GM12892 (cell line): ENCODE data around the gene NCR1.

Source experiments
- DNase-seq: peaks from one replicate; pipeline ENCODE4 v3.0.0; 2011; ENCODE audit not compliant: insufficient read length
- FAIRE-seq: peaks from 2 replicates; lab custom pipeline; 2011; peaks lifted over from hg19 to GRCh38; lab: Jason Lieb, UNC
- POLR2A ChIP-seq: IDR thresholded peaks from 2 replicates; pipeline ENCODE4 v1.6.1; 2011; ENCODE audit warnings: low read depth, low read length, control low read depth
- POLR2AphosphoS5 ChIP-seq: IDR thresholded peaks from 2 replicates; pipeline ENCODE4 v1.6.1; 2011; ENCODE audit warnings: low read depth, low read length, control low read depth
- TAF1 ChIP-seq: IDR thresholded peaks from 2 replicates; pipeline ENCODE4 v1.6.1; 2011; ENCODE audit warnings: low read depth, mild to moderate bottlenecking, control low read depth, low read length, borderline replicate concordance

The NCR1 gene

DNA sequence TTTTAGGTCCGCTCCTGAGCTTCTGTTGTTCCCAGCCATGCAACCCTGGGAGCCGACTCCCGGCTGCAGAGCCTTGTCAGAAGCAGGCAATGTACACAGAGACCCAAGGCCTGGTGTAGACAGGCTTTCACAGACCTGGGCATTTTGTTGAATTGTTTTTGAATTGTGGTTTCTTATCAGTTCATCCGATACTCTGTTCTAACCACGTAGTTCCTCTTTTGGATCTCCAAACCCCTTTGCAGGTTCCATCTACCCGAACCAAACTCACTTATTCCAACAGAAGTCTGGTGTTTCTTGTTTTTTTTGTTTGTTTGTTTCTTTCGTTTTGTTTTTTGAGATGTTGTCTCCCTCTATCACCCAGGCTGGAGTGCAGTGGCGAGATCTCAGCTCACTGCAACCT, 53.9 kb downstream of the NCR1 start:
- DNase-seq (no peak), FAIRE-seq (no peak)
- no peak for TF ChIP-seq POLR2A
- TF ChIP-seq POLR2AphosphoS5 = no peak
- TF ChIP-seq TAF1 = no peak
